GM23338 (cell line): Measurements from ENCODE around the gene ACOXL. TPM values are rescaled to one million over a fixed set of nuclear protein-coding genes. Genes with fewer than 3 reads are reported as not detected.

Experiments used
- ATAC-seq: fragments of 200-7000 bp; cut with Tn5 transposase; 3 replicates; pipeline ENCODE4 v1.9.1; 2020
- DNase-seq: peaks from one replicate; pipeline ENCODE4 v3.0.0-alpha.2; 2015; ENCODE audit warnings: low spot score
- H2AFZ ChIP-seq: fragments of 200-600 bp; sonication (generic); 2 replicates; pipeline ENCODE4 v1.8.0; 2016; ENCODE audit warnings: antibody characterized with exemption, mild to moderate bottlenecking, moderate library complexity
- H3F3A ChIP-seq: fragments of 200-600 bp; sonication (generic); replicated peaks from 2 replicates; pipeline ENCODE4 v1.8.0; 2017; ENCODE audit warnings: antibody characterized with exemption, mixed run types, low read depth
- H3K27ac ChIP-seq: fragments of 200-600 bp; sonication (generic); 2 replicates; pipeline ENCODE4 v1.6.1; 2016; ENCODE audit warnings: low read depth
- H3K27me3 ChIP-seq: fragments of 200-600 bp; sonication (generic); 2 replicates; pipeline ENCODE4 v1.8.0; 2016; ENCODE audit warnings: mild to moderate bottlenecking, mixed run types, moderate library complexity; ENCODE audit not compliant: insufficient read depth
- H3K36me3 ChIP-seq: fragments of 200-600 bp; sonication (generic); 2 replicates; pipeline ENCODE4 v1.8.0; 2016; ENCODE audit warnings: mild to moderate bottlenecking; ENCODE audit not compliant: insufficient read depth
- H3K4me1 ChIP-seq: fragments of 200-600 bp; sonication (generic); 2 replicates; pipeline ENCODE4 v1.8.0; 2016; ENCODE audit warnings: mild to moderate bottlenecking, moderate library complexity; ENCODE audit not compliant: insufficient read depth
- H3K4me2 ChIP-seq: fragments of 200-600 bp; sonication (generic); 2 replicates; pipeline ENCODE4 v1.7.1; 2017; ENCODE audit warnings: mixed run types
- H3K4me3 ChIP-seq: fragments of 200-600 bp; sonication (generic); 2 replicates; pipeline ENCODE4 v1.6.1; 2016; ENCODE audit warnings: mixed run types
- H3K79me2 ChIP-seq: fragments of 200-600 bp; sonication (generic); replicated peaks from 2 replicates; pipeline ENCODE4 v1.8.0; 2017; ENCODE audit warnings: mild to moderate bottlenecking; ENCODE audit not compliant: insufficient read depth
- H3K9me2 ChIP-seq: fragments of 200-600 bp; sonication (generic); 2 replicates; pipeline ENCODE4 v1.8.0; 2017; ENCODE audit not compliant: insufficient read depth
- H4K20me1 ChIP-seq: fragments of 200-600 bp; sonication (generic); replicated peaks from 2 replicates; pipeline ENCODE4 v1.8.0; 2017; ENCODE audit warnings: mild to moderate bottlenecking; ENCODE audit not compliant: insufficient read depth
- H3K27ac Mint-ChIP-seq: 2 replicates; pipeline ENCODE4 v1.8.0; 2020; ENCODE audit warnings: inconsistent platforms, mild to moderate bottlenecking, moderate library complexity, mixed read lengths
- H3K27me3 Mint-ChIP-seq: 3 replicates; pipeline ENCODE4 v1.8.0; 2022; ENCODE audit warnings: low read depth, mild to moderate bottlenecking, moderate library complexity, mixed read lengths, inconsistent platforms; ENCODE audit not compliant: insufficient read depth, poor library complexity
- H3K36me3 Mint-ChIP-seq: 3 replicates; pipeline ENCODE4 v1.8.0; 2021; ENCODE audit warnings: low read depth, mild to moderate bottlenecking, inconsistent platforms, moderate library complexity, mixed read lengths
- H3K4me1 Mint-ChIP-seq: 3 replicates; pipeline ENCODE4 v1.8.0; 2020; ENCODE audit warnings: mild to moderate bottlenecking, inconsistent platforms, mixed read lengths
- H3K4me3 Mint-ChIP-seq: 3 replicates; pipeline ENCODE4 v1.8.0; 2021; ENCODE audit warnings: moderate library complexity, mild to moderate bottlenecking, inconsistent platforms, mixed read lengths
- H3K9me3 Mint-ChIP-seq: 3 replicates; pipeline ENCODE4 v1.8.0; 2020; ENCODE audit warnings: moderate library complexity, mild to moderate bottlenecking, inconsistent platforms, mixed read lengths
- CTCF ChIP-seq, 2 experiments: fragments of 200-600 bp in 1 of 2; sonication (generic) in 1 of 2; conservative IDR thresholded peaks; 2 replicates each; pipeline versions ENCODE4 v1.5.1 to v1.6.1; 2016 to 2017; ENCODE audit warnings: antibody characterized with exemption in 2 of 2, low read depth in 2 of 2, mild to moderate bottlenecking in 2 of 2, moderate library complexity in 1 of 2
- ETS1 ChIP-seq: IDR thresholded peaks from 2 replicates; pipeline ENCODE4 v1.6.1; 2016; ENCODE audit warnings: antibody characterized with exemption
- EZH2 ChIP-seq: fragments of 200-600 bp; sonication (generic); IDR thresholded peaks from one replicate; pipeline ENCODE4 v1.8.0; 2017; ENCODE audit warnings: antibody characterized with exemption, mild to moderate bottlenecking, low read depth; ENCODE audit not compliant: unreplicated experiment
- JUNB ChIP-seq: IDR thresholded peaks from one replicate; pipeline ENCODE4 v1.6.1; 2016; ENCODE audit warnings: antibody characterized with exemption; ENCODE audit not compliant: unreplicated experiment
- NANOG ChIP-seq: IDR thresholded peaks from 2 replicates; pipeline ENCODE4 v1.6.1; 2016; ENCODE audit warnings: antibody characterized with exemption, borderline replicate concordance
- REST ChIP-seq: IDR thresholded peaks from one replicate; pipeline ENCODE4 v1.6.1; 2018; ENCODE audit warnings: antibody characterized with exemption; ENCODE audit not compliant: unreplicated experiment
- ZNF114 ChIP-seq: fragments of 250-450 bp; sonication (Bioruptor Pico); IDR thresholded peaks from 2 replicates; pipeline ENCODE4 v1.5.0; 2020; ENCODE audit warnings: mild to moderate bottlenecking, moderate library complexity
- ZNF331 ChIP-seq: fragments of 250-450 bp; sonication (Bioruptor Pico); IDR thresholded peaks from 2 replicates; pipeline ENCODE4 v1.5.0; 2020; ENCODE audit warnings: low read depth, mild to moderate bottlenecking, moderate library complexity
- polyA plus RNA-seq: library from polyadenylated mRNA; unstranded; fragments of >200 nt; fragmentation: Nextera tagmentation; extraction: Ambion mirVana; gene quantifications from 2 replicates; pipeline ENCODE4 v1.2.1, GENCODE V29; 2016
- total RNA-seq: library from RNA; depleted of rRNA; stranded (reverse); fragments of >200 nt; shearing (Covaris generic); gene quantifications from 2 replicates; pipeline ENCODE4 v1.2.3, GENCODE V29; 2014

The ACOXL gene
- total and polyA plus RNA-seq, 2 experiments from 2014 or later, result 9.0 to 14.7 TPM

GRCh38 chr2:110802208-110802932, 70.0 kb downstream of the ACOXL start:
- H3K4me1 ChIP-seq, result peaks cover 29% of the 10 kb centered on the region
- peak; percentile 87 for ATAC-seq
- H3K27me3 ChIP-seq, result no peaks in the 10 kb centered on the region
- H4K20me1 ChIP-seq, result no peaks in the 10 kb centered on the region
- peaks cover 8% of the 10 kb centered on the region; the same call in 1 of the 2 replicates for H3K36me3 ChIP-seq
- Mint-ChIP-seq H3K36me3 (peaks cover 48% of the 10 kb centered on the region), H3K4me1 (peaks cover 33% of the 10 kb centered on the region), H3K27me3 (peaks cover 1% of the 10 kb centered on the region), H3K9me3 (peaks cover 24% of the 10 kb centered on the region), H3K27ac (peak overlapping the region; percentile 6), H3K4me3 (peak overlapping the region; percentile 5; the same call in 2 of the 3 replicates)
- H3K4me3 ChIP-seq, result no peak overlapping the region
- no peak overlapping the region for H2AFZ ChIP-seq
- peak overlapping the region; percentile 65; the same call in 1 of the 2 replicates for H3K27ac ChIP-seq
- H3K79me2 ChIP-seq, result no peaks in the 10 kb centered on the region
- no peaks in the 10 kb centered on the region for H3F3A ChIP-seq
- peak overlapping the region; percentile 29 for H3K4me2 ChIP-seq
- DNase-seq, result peak; percentile 79
- TF ChIP-seq CTCF (conservative IDR thresholded peaks at IDR 0.05; ENCODE audit: low read depth in 2 of 2) (no peak), ZNF114 (CRISPR knock-in tag) (no peak), ETS1 (no peak), REST (no peak), ZNF331 (CRISPR knock-in tag) (no peak), JUNB (no peak), NANOG (peak; percentile 65)
- 0 out of 2 replicates have a peak, but pooled peaks cover 6% of the 10 kb centered on the region for H3K9me2 ChIP-seq

- H3K4me3 ChIP-seq, result no peak overlapping the region
- H3K27me3 Mint-ChIP-seq, result peaks cover 4% of the 10 kb centered on the region
- H3K79me2 ChIP-seq, result no peaks in the 10 kb centered on the region
- DNase-seq, result no peak
- 0 out of 2 replicates have a peak, but pooled peaks cover 6% of the 10 kb centered on the region for H3K9me2 ChIP-seq
- H3F3A ChIP-seq, result no peaks in the 10 kb centered on the region
- H3K4me1 ChIP-seq, result peaks cover 29% of the 10 kb centered on the region
- no peak for ATAC-seq
- H3K36me3 ChIP-seq, result peaks cover 4% of the 10 kb centered on the region; the same call in 1 of the 2 replicates
- no peak overlapping the region for H3K27ac Mint-ChIP-seq
- no peak overlapping the region for H3K27ac ChIP-seq
- no peaks in the 10 kb centered on the region for H3K27me3 ChIP-seq
- no peak overlapping the region for H3K4me2 ChIP-seq
- H4K20me1 ChIP-seq, result no peaks in the 10 kb centered on the region
- peaks cover 21% of the 10 kb centered on the region for H3K9me3 Mint-ChIP-seq
- no peak overlapping the region for H3K4me3 Mint-ChIP-seq
- peaks cover 33% of the 10 kb centered on the region for H3K4me1 Mint-ChIP-seq
- peaks cover 39% of the 10 kb centered on the region for H3K36me3 Mint-ChIP-seq
- no peak overlapping the region for H2AFZ ChIP-seq
- TF ChIP-seq REST, result no peak
- no peak for TF ChIP-seq EZH2
- no peak for TF ChIP-seq JUNB
- TF ChIP-seq ZNF331 (CRISPR knock-in tag), result no peak
Observed at GRCh38 chr2:110804433-110804832, 72.1 kb downstream of the ACOXL start.
